ENCODE data around the gene RPP14.

DNA sequence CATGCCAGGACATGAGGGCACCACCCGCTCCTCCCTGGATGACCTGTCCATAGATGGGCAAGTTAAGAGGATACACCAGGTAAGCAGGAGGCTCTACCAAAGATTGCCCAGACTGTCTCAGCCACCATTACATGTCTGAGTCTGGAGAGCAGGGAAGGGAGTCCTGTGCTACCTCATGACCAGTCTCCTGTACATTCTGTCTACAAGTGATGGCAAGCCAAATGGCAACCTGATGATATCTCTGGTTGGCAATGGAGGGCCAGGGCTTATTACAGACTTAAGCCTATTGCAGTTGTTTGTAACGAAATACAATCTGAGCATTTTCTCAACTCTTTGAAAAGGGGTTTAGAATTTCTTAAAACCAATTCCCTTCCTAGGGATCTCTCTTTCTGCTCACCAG lies 36.7 kb upstream of the RPP14 start:
- TF ChIP-seq ZC3H10 (CRISPR knock-in tag; IDR thresholded peaks at IDR 0.05), result no peak
- no peak for TF ChIP-seq RARB (CRISPR knock-in tag; IDR thresholded peaks at IDR 0.05)
- TF ChIP-seq ZFP30 (CRISPR knock-in tag; IDR thresholded peaks at IDR 0.05), result no peak
- TF ChIP-seq ARNTL (CRISPR knock-in tag; IDR thresholded peaks at IDR 0.05; ENCODE audit: borderline replicate concordance, low read depth), result no peak
- TF ChIP-seq ZNF565 (CRISPR knock-in tag; conservative IDR thresholded peaks at IDR 0.05; ENCODE audit: low read depth), result no peak
- no peak for TF ChIP-seq TSHZ2 (CRISPR knock-in tag; IDR thresholded peaks at IDR 0.05)
- TF ChIP-seq, protein P1, sequence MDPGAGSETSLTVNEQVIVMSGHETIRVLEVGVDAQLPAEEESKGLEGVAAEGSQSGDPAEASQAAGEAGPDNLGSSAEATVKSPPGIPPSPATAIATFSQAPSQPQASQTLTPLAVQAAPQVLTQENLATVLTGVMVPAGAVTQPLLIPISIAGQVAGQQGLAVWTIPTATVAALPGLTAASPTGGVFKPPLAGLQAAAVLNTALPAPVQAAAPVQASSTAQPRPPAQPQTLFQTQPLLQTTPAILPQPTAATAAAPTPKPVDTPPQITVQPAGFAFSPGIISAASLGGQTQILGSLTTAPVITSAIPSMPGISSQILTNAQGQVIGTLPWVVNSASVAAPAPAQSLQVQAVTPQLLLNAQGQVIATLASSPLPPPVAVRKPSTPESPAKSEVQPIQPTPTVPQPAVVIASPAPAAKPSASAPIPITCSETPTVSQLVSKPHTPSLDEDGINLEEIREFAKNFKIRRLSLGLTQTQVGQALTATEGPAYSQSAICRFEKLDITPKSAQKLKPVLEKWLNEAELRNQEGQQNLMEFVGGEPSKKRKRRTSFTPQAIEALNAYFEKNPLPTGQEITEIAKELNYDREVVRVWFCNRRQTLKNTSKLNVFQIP (CRISPR knock-in tag; IDR thresholded peaks at IDR 0.05; ENCODE audit: borderline replicate concordance, low read depth), result no peak
- TF ChIP-seq, protein P2, sequence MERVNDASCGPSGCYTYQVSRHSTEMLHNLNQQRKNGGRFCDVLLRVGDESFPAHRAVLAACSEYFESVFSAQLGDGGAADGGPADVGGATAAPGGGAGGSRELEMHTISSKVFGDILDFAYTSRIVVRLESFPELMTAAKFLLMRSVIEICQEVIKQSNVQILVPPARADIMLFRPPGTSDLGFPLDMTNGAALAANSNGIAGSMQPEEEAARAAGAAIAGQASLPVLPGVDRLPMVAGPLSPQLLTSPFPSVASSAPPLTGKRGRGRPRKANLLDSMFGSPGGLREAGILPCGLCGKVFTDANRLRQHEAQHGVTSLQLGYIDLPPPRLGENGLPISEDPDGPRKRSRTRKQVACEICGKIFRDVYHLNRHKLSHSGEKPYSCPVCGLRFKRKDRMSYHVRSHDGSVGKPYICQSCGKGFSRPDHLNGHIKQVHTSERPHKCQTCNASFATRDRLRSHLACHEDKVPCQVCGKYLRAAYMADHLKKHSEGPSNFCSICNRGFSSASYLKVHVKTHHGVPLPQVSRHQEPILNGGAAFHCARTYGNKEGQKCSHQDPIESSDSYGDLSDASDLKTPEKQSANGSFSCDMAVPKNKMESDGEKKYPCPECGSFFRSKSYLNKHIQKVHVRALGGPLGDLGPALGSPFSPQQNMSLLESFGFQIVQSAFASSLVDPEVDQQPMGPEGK (CRISPR knock-in tag; IDR thresholded peaks at IDR 0.05; ENCODE audit: borderline replicate concordance), result no peak
- no peak for TF ChIP-seq ESRRG (CRISPR knock-in tag; IDR thresholded peaks at IDR 0.05)
- no peak for TF ChIP-seq ZFP3 (CRISPR knock-in tag; IDR thresholded peaks at IDR 0.05)
- no peak for TF ChIP-seq ISL1 (CRISPR knock-in tag; IDR thresholded peaks at IDR 0.05)
- no peak for TF ChIP-seq PPARA (CRISPR knock-in tag; IDR thresholded peaks at IDR 0.05; ENCODE audit: borderline replicate concordance)
- TF ChIP-seq, protein P3, sequence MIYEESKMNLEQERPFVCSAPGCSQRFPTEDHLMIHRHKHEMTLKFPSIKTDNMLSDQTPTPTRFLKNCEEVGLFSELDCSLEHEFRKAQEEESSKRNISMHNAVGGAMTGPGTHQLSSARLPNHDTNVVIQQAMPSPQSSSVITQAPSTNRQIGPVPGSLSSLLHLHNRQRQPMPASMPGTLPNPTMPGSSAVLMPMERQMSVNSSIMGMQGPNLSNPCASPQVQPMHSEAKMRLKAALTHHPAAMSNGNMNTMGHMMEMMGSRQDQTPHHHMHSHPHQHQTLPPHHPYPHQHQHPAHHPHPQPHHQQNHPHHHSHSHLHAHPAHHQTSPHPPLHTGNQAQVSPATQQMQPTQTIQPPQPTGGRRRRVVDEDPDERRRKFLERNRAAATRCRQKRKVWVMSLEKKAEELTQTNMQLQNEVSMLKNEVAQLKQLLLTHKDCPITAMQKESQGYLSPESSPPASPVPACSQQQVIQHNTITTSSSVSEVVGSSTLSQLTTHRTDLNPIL (CRISPR knock-in tag; IDR thresholded peaks at IDR 0.05; ENCODE audit: low read depth), result no peak

Data from SK-N-SH treated with all-trans-retinoic acid at 6 μM for 48 hours (cell line).